H1 (cell line): ENCODE measurements around the gene SLC35F3.

ENCODE experiments used
- CBX8 ChIP-seq: fragments of 300-800, 300-1000 bp; sonication (generic); IDR thresholded peaks from 2 replicates; pipeline ENCODE4 v1.7.1; 2016; ENCODE audit warnings: low read depth, low read length, borderline replicate concordance
- CEBPB ChIP-seq: IDR thresholded peaks from 2 replicates; pipeline ENCODE4 v1.6.1; 2012; ENCODE audit warnings: low read depth, low read length
- CTCF ChIP-seq, 3 experiments: IDR thresholded peaks; 1 replicate in 2 of 3; 2 replicates in 1 of 3; pipeline versions ENCODE4 v1.5.1 to v1.6.1; 2011; ENCODE audit warnings: low read length in 3 of 3, mild to moderate bottlenecking in 3 of 3, inconsistent platforms in 2 of 3, low read depth in 1 of 3, moderate library complexity in 1 of 3; ENCODE audit not compliant: insufficient read depth in 1 of 3; ENCODE audit errors: control extremely low read depth in 1 of 3
- HDAC2 ChIP-seq, 2 experiments: fragments of 300-600 bp in 1 of 2; sonication (generic) in 1 of 2; IDR thresholded peaks; 2 replicates each; pipeline ENCODE4 v1.6.1; 2011 to 2012; ENCODE audit warnings: low read depth in 2 of 2, low read length in 2 of 2, mild to moderate bottlenecking in 2 of 2, moderate library complexity in 2 of 2, borderline replicate concordance in 1 of 2, inconsistent platforms in 1 of 2
- JUN ChIP-seq: IDR thresholded peaks from 2 replicates; pipeline ENCODE4 v1.6.1; 2011; ENCODE audit warnings: low read depth, mild to moderate bottlenecking, improper control_type of control experiment, low read length
- POLR2A ChIP-seq, 2 experiments: IDR thresholded peaks; 1 replicate in 1 of 2; 2 replicates in 1 of 2; pipeline ENCODE4 v1.6.1; 2011; ENCODE audit warnings: low read depth in 2 of 2, low read length in 2 of 2, mild to moderate bottlenecking in 2 of 2; ENCODE audit errors: control extremely low read depth in 1 of 2
- RFX5 ChIP-seq: IDR thresholded peaks from 2 replicates; pipeline ENCODE4 v1.6.1; 2011; ENCODE audit warnings: low read depth, low read length, improper control_type of control experiment, borderline replicate concordance
- RNF2 ChIP-seq: fragments of 200-900, 300-1000 bp; sonication (generic); IDR thresholded peaks from 2 replicates; pipeline ENCODE4 v1.7.1; 2016; ENCODE audit warnings: borderline replicate concordance, low read depth, mild to moderate bottlenecking, antibody characterized with exemption, low read length; ENCODE audit not compliant: poor library complexity, severe bottlenecking; ENCODE audit errors: missing control alignments
- SP1 ChIP-seq: IDR thresholded peaks from 2 replicates; pipeline ENCODE4 v1.6.1; 2011; ENCODE audit warnings: low read depth, low read length
- YY1 ChIP-seq: IDR thresholded peaks from 2 replicates; pipeline ENCODE4 v1.6.1; 2011; ENCODE audit warnings: low read depth, mild to moderate bottlenecking, low read length

- TF ChIP-seq YY1 (no peak), RNF2 (no peak), CBX8 (no peak), CTCF (IDR thresholded peaks at IDR 0.05; ENCODE audit: control extremely low read depth in 1 of 3, insufficient read depth in 1 of 3, low read depth in 1 of 3, low read length in 3 of 3) (no peak), RFX5 (no peak), HDAC2 (IDR thresholded peaks at IDR 0.05; ENCODE audit: borderline replicate concordance in 1 of 2, low read depth in 2 of 2, low read length in 2 of 2) (no peak), POLR2A (IDR thresholded peaks at IDR 0.05; ENCODE audit: control extremely low read depth in 1 of 2, low read depth in 2 of 2, low read length in 2 of 2) (no peak), SP1 (no peak), CEBPB (no peak), JUN (no peak)
Observed at GRCh38 chr1:233935297-233935868, 30.9 kb downstream of the SLC35F3 start.
